Measurements from ENCODE around the gene GALNT18. TPM values are rescaled to one million over a fixed set of nuclear protein-coding genes. Genes with fewer than 3 reads are reported as not detected.

The GALNT18 gene
- total RNA-seq, 1 donor from 2014 or later = 38.4 TPM

DNA sequence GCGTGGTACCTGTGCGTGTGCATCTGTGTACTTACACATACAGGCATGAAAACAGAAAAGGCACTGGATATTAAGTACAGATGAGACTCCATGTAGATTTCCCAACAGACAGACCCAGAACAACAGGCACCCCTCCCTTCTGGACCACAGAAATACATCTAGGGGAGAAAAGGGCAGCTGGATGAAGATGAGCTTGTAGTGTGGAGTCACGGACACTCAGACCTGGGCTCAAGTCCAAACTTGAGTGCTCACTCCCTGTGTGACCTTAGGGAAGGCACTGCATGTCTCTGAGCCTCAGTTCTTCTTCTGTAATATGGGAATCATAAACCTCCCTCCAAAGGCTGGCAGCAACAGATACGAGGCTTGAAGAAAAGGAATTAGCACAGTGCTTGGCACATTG lies 108.9 kb downstream of the GALNT18 start:
- Mint-ChIP-seq H3K27me3 (ENCODE audit: low read depth) (no peaks in the 10 kb centered on the region), H3K27ac (ENCODE audit: unreplicated experiment) (no peak overlapping the region), H3K36me3 (ENCODE audit: low read depth) (no peaks in the 10 kb centered on the region), H3K4me1 (ENCODE audit: low read depth) (peaks cover 42% of the 10 kb centered on the region), H3K4me3 (ENCODE audit: unreplicated experiment) (no peak overlapping the region), H3K9me3 (ENCODE audit: low read depth) (no peaks in the 10 kb centered on the region)
- TF ChIP-seq, protein P1, sequence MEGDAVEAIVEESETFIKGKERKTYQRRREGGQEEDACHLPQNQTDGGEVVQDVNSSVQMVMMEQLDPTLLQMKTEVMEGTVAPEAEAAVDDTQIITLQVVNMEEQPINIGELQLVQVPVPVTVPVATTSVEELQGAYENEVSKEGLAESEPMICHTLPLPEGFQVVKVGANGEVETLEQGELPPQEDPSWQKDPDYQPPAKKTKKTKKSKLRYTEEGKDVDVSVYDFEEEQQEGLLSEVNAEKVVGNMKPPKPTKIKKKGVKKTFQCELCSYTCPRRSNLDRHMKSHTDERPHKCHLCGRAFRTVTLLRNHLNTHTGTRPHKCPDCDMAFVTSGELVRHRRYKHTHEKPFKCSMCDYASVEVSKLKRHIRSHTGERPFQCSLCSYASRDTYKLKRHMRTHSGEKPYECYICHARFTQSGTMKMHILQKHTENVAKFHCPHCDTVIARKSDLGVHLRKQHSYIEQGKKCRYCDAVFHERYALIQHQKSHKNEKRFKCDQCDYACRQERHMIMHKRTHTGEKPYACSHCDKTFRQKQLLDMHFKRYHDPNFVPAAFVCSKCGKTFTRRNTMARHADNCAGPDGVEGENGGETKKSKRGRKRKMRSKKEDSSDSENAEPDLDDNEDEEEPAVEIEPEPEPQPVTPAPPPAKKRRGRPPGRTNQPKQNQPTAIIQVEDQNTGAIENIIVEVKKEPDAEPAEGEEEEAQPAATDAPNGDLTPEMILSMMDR (IDR thresholded peaks at IDR 0.05) = no peak
- DNase-seq (ENCODE audit: low spot score) = no peak

DNA sequence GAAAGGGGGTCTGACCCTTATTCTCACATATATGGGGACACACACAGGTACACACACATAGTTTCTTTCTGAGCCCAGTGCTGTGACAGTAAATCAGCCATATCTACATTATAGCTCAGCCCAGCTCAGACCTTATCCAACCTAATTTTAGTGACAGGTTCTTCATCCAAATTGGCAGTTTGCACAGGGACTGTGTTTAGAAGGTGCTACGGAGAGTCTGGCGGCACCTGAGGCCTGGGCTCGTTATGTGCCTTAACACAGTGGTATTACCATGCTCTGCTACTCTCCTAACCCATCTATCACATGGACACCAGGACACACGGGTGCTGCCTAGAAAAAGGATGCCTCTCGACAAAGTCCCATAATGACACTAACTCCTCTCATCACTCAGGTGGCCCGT lies 109.3 kb downstream of the GALNT18 start:
- Mint-ChIP-seq H3K4me3 (ENCODE audit: unreplicated experiment) (no peak overlapping the region), H3K4me1 (ENCODE audit: low read depth) (peaks cover 42% of the 10 kb centered on the region), H3K36me3 (ENCODE audit: low read depth) (no peaks in the 10 kb centered on the region), H3K9me3 (ENCODE audit: low read depth) (no peaks in the 10 kb centered on the region), H3K27ac (ENCODE audit: unreplicated experiment) (no peak overlapping the region), H3K27me3 (ENCODE audit: low read depth) (no peaks in the 10 kb centered on the region)
- TF ChIP-seq, protein P1 (IDR thresholded peaks at IDR 0.05) = no peak
- no peak for DNase-seq (ENCODE audit: low spot score)

- DNase-seq (ENCODE audit: low spot score) = no peak
- H3K27ac Mint-ChIP-seq (ENCODE audit: unreplicated experiment) = no peak overlapping the region
- no peak overlapping the region for H3K4me3 Mint-ChIP-seq (ENCODE audit: unreplicated experiment)
- H3K4me1 Mint-ChIP-seq (ENCODE audit: low read depth) = peaks cover 42% of the 10 kb centered on the region
- no peaks in the 10 kb centered on the region for H3K27me3 Mint-ChIP-seq (ENCODE audit: low read depth)
- H3K9me3 Mint-ChIP-seq (ENCODE audit: low read depth) = no peaks in the 10 kb centered on the region
- TF ChIP-seq, protein P1 (IDR thresholded peaks at IDR 0.05) = no peak
- no peaks in the 10 kb centered on the region for H3K36me3 Mint-ChIP-seq (ENCODE audit: low read depth)
Measured at GRCh38 chr11:11512090-11512489, 109.7 kb downstream of the GALNT18 start.

DNA sequence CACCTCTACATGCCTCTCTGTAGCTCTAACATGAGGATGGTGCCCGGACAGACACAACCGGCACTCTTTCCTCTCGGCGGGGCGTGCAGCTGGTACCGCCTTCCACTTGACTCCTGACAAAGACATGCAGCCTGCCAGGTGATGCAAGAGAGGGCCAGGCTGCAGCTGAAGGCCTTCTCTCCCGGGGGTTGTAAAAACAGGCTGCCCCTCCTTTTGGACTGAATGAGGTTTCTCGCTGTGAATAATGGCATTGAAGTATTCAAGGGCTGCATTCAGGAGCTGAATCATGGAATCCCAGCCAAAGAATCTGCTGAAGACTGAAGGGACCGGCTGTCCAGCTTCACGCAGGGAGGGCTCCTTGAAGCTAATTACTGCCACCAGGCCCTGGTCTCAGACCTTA lies 110.9 kb downstream of the GALNT18 start:
- Mint-ChIP-seq H3K4me1 (ENCODE audit: low read depth) (peaks cover 42% of the 10 kb centered on the region), H3K36me3 (ENCODE audit: low read depth) (no peaks in the 10 kb centered on the region), H3K27me3 (ENCODE audit: low read depth) (no peaks in the 10 kb centered on the region), H3K9me3 (ENCODE audit: low read depth) (no peaks in the 10 kb centered on the region), H3K27ac (ENCODE audit: unreplicated experiment) (peak overlapping the region; percentile 43), H3K4me3 (ENCODE audit: unreplicated experiment) (no peak overlapping the region)
- DNase-seq (ENCODE audit: low spot score) = no peak
- TF ChIP-seq, protein P1 (IDR thresholded peaks at IDR 0.05) = no peak

GRCh38 chr11:11505692-11506091 lies 116.1 kb downstream of the GALNT18 start:
- no peaks in the 10 kb centered on the region for H3K27me3 Mint-ChIP-seq (ENCODE audit: low read depth)
- no peak overlapping the region for H3K4me3 Mint-ChIP-seq (ENCODE audit: unreplicated experiment)
- peaks cover 36% of the 10 kb centered on the region for H3K4me1 Mint-ChIP-seq (ENCODE audit: low read depth)
- no peaks in the 10 kb centered on the region for H3K36me3 Mint-ChIP-seq (ENCODE audit: low read depth)
- no peak for DNase-seq (ENCODE audit: low spot score)
- no peaks in the 10 kb centered on the region for H3K9me3 Mint-ChIP-seq (ENCODE audit: low read depth)
- no peak overlapping the region for H3K27ac Mint-ChIP-seq (ENCODE audit: unreplicated experiment)
- TF ChIP-seq, protein P1 (IDR thresholded peaks at IDR 0.05) = no peak
